HG03571 (cell line): ENCODE measurements around the gene MRPS21.
"Not testable (repeated sequence)": the region's sequence is repeated elsewhere in the genome, so short reads cannot be mapped to it uniquely, and the experiment has no call there.

Experiments used
- ATAC-seq: cut with Tn5 transposase; IDR thresholded peaks from one replicate; pipeline ENCODE4 v1.9.1; 2021; ENCODE audit not compliant: unreplicated experiment

The MRPS21 gene

GRCh38 chr1:150281221-150281757, 12.4 kb upstream of the MRPS21 start:
- no peak for ATAC-seq

- no peak for ATAC-seq
Observed at GRCh38 chr1:150281758-150282557, 11.7 kb upstream of the MRPS21 start, which contains the start of gene CIART. TSS of gene CIART (plus strand) at chr1:150282554. CDS start at chr1:150283268, 714 bp downstream.

- ATAC-seq, result no peak
Observed at GRCh38 chr1:150282558-150282958, 11.1 kb upstream of the MRPS21 start.

GRCh38 chr1:150283260-150283659, 10.4 kb upstream of the MRPS21 start:
- ATAC-seq, result no peak

GRCh38 chr1:150288382-150288781, 5.3 kb upstream of the MRPS21 start:
- no peak for ATAC-seq

GRCh38 chr1:150288822-150289221, 4.8 kb upstream of the MRPS21 start:
- ATAC-seq, result no peak

GRCh38 chr1:150295476-150295875, 1.8 kb downstream of the MRPS21 start:
- ATAC-seq, result no peak

GRCh38 chr1:150299716-150300115, 6.1 kb downstream of the MRPS21 start:
- ATAC-seq, result no peak

- no peak for ATAC-seq
Observed at GRCh38 chr1:150302338-150302737, 8.7 kb downstream of the MRPS21 start.

GRCh38 chr1:150302902-150303301, 9.2 kb downstream of the MRPS21 start:
- no peak for ATAC-seq

- not testable (repeated sequence) for ATAC-seq
Observed at GRCh38 chr1:150308585-150308984, 14.9 kb downstream of the MRPS21 start.

- no peak for ATAC-seq
Observed at GRCh38 chr1:150309758-150310508, 16.3 kb downstream of the MRPS21 start.

GRCh38 chr1:150311762-150312161, 18.1 kb downstream of the MRPS21 start:
- ATAC-seq, result no peak

GRCh38 chr1:150314691-150315090, 21.0 kb downstream of the MRPS21 start:
- ATAC-seq, result not testable (repeated sequence)

- no peak for ATAC-seq
Observed at GRCh38 chr1:150320667-150320978, 27.0 kb downstream of the MRPS21 start.

- ATAC-seq, result no peak
Observed at GRCh38 chr1:150321826-150322166, 28.1 kb downstream of the MRPS21 start.

- no peak for ATAC-seq
Observed at GRCh38 chr1:150322310-150322709, 28.6 kb downstream of the MRPS21 start.

GRCh38 chr1:150332651-150333290, 39.1 kb downstream of the MRPS21 start:
- no peak for ATAC-seq

GRCh38 chr1:150346316-150346715, 52.7 kb downstream of the MRPS21 start:
- no peak for ATAC-seq

- no peak for ATAC-seq
Observed at GRCh38 chr1:150352866-150353265, 59.2 kb downstream of the MRPS21 start.
